ENCODE measurements around the gene BNIP5.

DNA sequence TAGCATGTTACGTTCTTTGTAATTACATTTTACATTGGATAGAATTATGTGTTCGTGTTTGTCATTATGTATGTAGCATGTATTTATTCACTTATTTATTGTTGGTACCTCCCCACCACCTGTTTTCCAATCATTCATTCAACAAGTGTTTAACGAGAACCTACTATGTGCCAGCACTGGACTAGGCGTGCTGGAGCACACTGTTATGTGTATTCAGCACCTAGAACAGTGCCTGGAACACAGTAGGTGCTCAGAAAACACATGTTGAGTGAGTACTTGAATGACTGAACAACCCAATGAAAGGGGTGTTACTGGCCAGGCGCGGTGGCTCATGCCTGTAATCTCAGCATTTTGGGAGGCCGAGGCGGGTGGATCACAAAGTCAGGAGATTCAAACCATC lies 39.5 kb upstream of the BNIP5 start:
- no peak for TF ChIP-seq RAD21 (IDR thresholded peaks at IDR 0.05)
- no peak for TF ChIP-seq YY1 (IDR thresholded peaks at IDR 0.05)

All from liver (tissue), 2 donors.